NCI-H2227 treated with DMSO at 0.1 percent for 48 hours (cell line): Measurements from ENCODE around the gene DENND10.
"Not testable (repeated sequence)": the region's sequence is repeated elsewhere in the genome, so short reads cannot be mapped to it uniquely, and the experiment has no call there.

ENCODE experiments used
- DNase-seq: peaks from one replicate; lab custom pipeline; 2025; lab: John Stamatoyannopoulos, UW

DENND10 gene

GRCh38 chr10:119100434-119101238 lies 3.3 kb upstream of the DENND10 start:
- no peak for DNase-seq

- DNase-seq: no peak
Measured at GRCh38 chr10:119101366-119102098, 2.4 kb upstream of the DENND10 start.

GRCh38 chr10:119103241-119103902 lies 541 bp upstream of the DENND10 start:
- no peak for DNase-seq

- DNase-seq: no peak
Measured at GRCh38 chr10:119104654-119105015, 722 bp downstream of the DENND10 start.

- no peak for DNase-seq
Measured at GRCh38 chr10:119105155-119105554, 1.2 kb downstream of the DENND10 start.

- not testable (repeated sequence) for DNase-seq
Measured at GRCh38 chr10:119105899-119106298, 2.0 kb downstream of the DENND10 start.

GRCh38 chr10:119107106-119107505 lies 3.2 kb downstream of the DENND10 start:
- not testable (repeated sequence) for DNase-seq

GRCh38 chr10:119107771-119108170 lies 3.9 kb downstream of the DENND10 start:
- not testable (repeated sequence) for DNase-seq

GRCh38 chr10:119112056-119112455 lies 8.1 kb downstream of the DENND10 start:
- DNase-seq: no peak

GRCh38 chr10:119113751-119114732 lies 10.1 kb downstream of the DENND10 start:
- no peak for DNase-seq

GRCh38 chr10:119115926-119116325 lies 12.0 kb downstream of the DENND10 start:
- DNase-seq: no peak

GRCh38 chr10:119116326-119116951 lies 12.5 kb downstream of the DENND10 start:
- no peak for DNase-seq

GRCh38 chr10:119118231-119118630 lies 14.3 kb downstream of the DENND10 start:
- no peak for DNase-seq

- no peak for DNase-seq
Measured at GRCh38 chr10:119119400-119119799, 15.5 kb downstream of the DENND10 start.

GRCh38 chr10:119120413-119120867 lies 16.5 kb downstream of the DENND10 start:
- DNase-seq: no peak

GRCh38 chr10:119120875-119121274 lies 17.0 kb downstream of the DENND10 start:
- no peak for DNase-seq

- no peak for DNase-seq
Measured at GRCh38 chr10:119125942-119126341, 22.0 kb downstream of the DENND10 start.

GRCh38 chr10:119129721-119130120 lies 25.8 kb downstream of the DENND10 start:
- DNase-seq: no peak

- DNase-seq: no peak
Measured at GRCh38 chr10:119131512-119132240, 27.8 kb downstream of the DENND10 start.
